Glutamatergic neuron (in vitro differentiated cells): ENCODE results near the gene SVOP. TPM values are rescaled to one million over a fixed set of nuclear protein-coding genes. Genes with fewer than 3 reads are reported as not detected.

Source experiments
- DNase-seq: peaks from one replicate; pipeline ENCODE4 v3.0.0; 2022
- H3K27ac Mint-ChIP-seq: one replicate; pipeline ENCODE4 v1.8.0; 2020; ENCODE audit warnings: mild to moderate bottlenecking, mixed read lengths, inconsistent platforms; ENCODE audit not compliant: unreplicated experiment
- H3K27me3 Mint-ChIP-seq: one replicate; pipeline ENCODE4 v1.8.0; 2020; ENCODE audit warnings: mild to moderate bottlenecking, moderate library complexity, mixed read lengths, inconsistent platforms; ENCODE audit not compliant: unreplicated experiment
- H3K36me3 Mint-ChIP-seq: one replicate; pipeline ENCODE4 v1.8.0; 2020; ENCODE audit warnings: mild to moderate bottlenecking, mixed read lengths, inconsistent platforms; ENCODE audit not compliant: unreplicated experiment
- H3K4me1 Mint-ChIP-seq: one replicate; pipeline ENCODE4 v1.8.0; 2020; ENCODE audit warnings: mild to moderate bottlenecking, low read depth, mixed read lengths, inconsistent platforms; ENCODE audit not compliant: unreplicated experiment
- H3K4me3 Mint-ChIP-seq: one replicate; pipeline ENCODE4 v1.8.0; 2020; ENCODE audit warnings: mild to moderate bottlenecking, mixed read lengths, inconsistent platforms; ENCODE audit not compliant: unreplicated experiment
- H3K9me3 Mint-ChIP-seq: one replicate; pipeline ENCODE4 v1.8.0; 2020; ENCODE audit warnings: mild to moderate bottlenecking, moderate library complexity, mixed read lengths, inconsistent platforms; ENCODE audit not compliant: unreplicated experiment
- total RNA-seq: library from RNA; stranded (reverse); fragmentation: NEBNext Ultra II Directional; extraction: Animal tissue kit (Norgen Biotek cat#: 25700); gene quantifications from one replicate; pipeline ENCODE4 v1.2.1, GENCODE V29; 2021; ENCODE audit not compliant: unreplicated experiment
- TF ChIP-seq, protein P1 (sequence below): fragments of 200-600 bp; sonication (generic); IDR thresholded peaks from one replicate; pipeline ENCODE4 v1.5.0; 2021; ENCODE audit not compliant: partially characterized antibody, unreplicated experiment

The SVOP gene
- total RNA-seq, 1 donor from 2014 or later: 79.3 TPM

DNA sequence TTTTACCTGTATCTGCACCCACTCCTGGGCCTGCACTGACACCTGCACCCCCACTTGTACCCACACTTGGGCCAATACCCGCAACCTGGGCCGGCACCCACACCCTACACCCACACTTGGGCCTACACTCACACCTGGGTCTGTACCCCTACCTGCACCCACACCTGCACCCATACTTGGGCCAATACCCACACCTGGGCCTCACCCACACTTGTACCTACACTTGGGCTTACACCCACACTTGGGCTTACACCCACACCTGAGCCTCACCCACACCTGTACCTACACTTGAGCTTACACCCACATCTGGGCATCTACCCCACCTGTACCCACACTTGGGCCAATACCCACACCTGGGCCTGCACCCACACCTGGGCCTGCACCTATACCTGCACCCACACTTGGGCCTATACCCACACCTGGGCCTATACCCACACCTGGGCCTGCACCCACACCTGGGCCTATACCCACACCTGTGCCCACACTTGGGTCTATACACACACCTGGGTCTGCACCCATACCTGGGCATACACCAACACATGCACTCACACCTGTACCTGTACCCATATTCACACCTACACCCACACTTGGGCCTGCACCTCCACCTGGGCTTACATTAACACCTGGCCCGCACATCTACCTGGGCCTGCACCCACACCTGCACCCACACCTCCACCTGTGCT, 101.8 kb downstream of the SVOP start:
- TF ChIP-seq, protein P1, sequence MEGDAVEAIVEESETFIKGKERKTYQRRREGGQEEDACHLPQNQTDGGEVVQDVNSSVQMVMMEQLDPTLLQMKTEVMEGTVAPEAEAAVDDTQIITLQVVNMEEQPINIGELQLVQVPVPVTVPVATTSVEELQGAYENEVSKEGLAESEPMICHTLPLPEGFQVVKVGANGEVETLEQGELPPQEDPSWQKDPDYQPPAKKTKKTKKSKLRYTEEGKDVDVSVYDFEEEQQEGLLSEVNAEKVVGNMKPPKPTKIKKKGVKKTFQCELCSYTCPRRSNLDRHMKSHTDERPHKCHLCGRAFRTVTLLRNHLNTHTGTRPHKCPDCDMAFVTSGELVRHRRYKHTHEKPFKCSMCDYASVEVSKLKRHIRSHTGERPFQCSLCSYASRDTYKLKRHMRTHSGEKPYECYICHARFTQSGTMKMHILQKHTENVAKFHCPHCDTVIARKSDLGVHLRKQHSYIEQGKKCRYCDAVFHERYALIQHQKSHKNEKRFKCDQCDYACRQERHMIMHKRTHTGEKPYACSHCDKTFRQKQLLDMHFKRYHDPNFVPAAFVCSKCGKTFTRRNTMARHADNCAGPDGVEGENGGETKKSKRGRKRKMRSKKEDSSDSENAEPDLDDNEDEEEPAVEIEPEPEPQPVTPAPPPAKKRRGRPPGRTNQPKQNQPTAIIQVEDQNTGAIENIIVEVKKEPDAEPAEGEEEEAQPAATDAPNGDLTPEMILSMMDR: no peak
- no peak for DNase-seq
- H3K4me3 Mint-ChIP-seq: no peak overlapping the region

GRCh38 chr12:108918206-108918605, 102.7 kb downstream of the SVOP start:
- peaks cover 5% of the 10 kb centered on the region for H3K27me3 Mint-ChIP-seq

More for the DNA sequence above, 101.8 kb downstream of the SVOP start:
- Mint-ChIP-seq H3K27ac (no peak overlapping the region), H3K9me3 (peaks cover 3% of the 10 kb centered on the region), H3K36me3 (peaks cover 28% of the 10 kb centered on the region), H3K4me1 (no peaks in the 10 kb centered on the region), H3K27me3 (peaks cover 6% of the 10 kb centered on the region)

DNA sequence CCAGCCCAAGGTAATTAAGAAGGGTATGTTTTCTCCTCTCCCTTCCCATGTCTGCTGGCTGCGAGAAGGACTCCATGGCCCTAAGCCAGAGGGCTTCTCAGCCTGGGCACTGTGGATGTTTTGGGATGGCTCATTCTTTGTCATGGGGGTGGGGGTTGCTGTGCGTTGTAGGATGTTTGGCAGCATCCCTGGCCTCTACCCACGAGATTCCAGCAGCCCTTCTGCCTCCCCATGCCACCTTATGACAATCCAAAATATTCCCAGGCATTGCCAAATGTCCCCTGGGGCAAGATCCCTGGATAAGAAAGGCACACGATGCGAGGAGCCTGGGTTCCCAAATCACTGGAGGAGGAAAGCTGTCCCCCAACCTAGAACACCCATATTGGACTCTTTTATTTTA, 104.5 kb downstream of the SVOP start:
- H3K27me3 Mint-ChIP-seq: peaks cover 6% of the 10 kb centered on the region
- H3K9me3 Mint-ChIP-seq: peaks cover 3% of the 10 kb centered on the region
- DNase-seq: no peak
- H3K4me3 Mint-ChIP-seq: no peak overlapping the region
- H3K36me3 Mint-ChIP-seq: peaks cover 19% of the 10 kb centered on the region
- TF ChIP-seq, protein P1: no peak
- H3K4me1 Mint-ChIP-seq: no peaks in the 10 kb centered on the region
- no peak overlapping the region for H3K27ac Mint-ChIP-seq

More at GRCh38 chr12:108918206-108918605, 102.7 kb downstream of the SVOP start:
- H3K27ac Mint-ChIP-seq: no peak overlapping the region
- TF ChIP-seq, protein P1: no peak
- H3K4me3 Mint-ChIP-seq: no peak overlapping the region
- no peaks in the 10 kb centered on the region for H3K4me1 Mint-ChIP-seq
- DNase-seq: no peak
- peaks cover 3% of the 10 kb centered on the region for H3K9me3 Mint-ChIP-seq
- H3K36me3 Mint-ChIP-seq: peaks cover 19% of the 10 kb centered on the region

GRCh38 chr12:108915632-108916133, 105.2 kb downstream of the SVOP start:
- Mint-ChIP-seq H3K4me3 (no peak overlapping the region), H3K27ac (no peak overlapping the region), H3K4me1 (no peaks in the 10 kb centered on the region), H3K36me3 (peaks cover 23% of the 10 kb centered on the region), H3K9me3 (peaks cover 3% of the 10 kb centered on the region), H3K27me3 (peaks cover 8% of the 10 kb centered on the region)
- no peak for DNase-seq
- TF ChIP-seq, protein P1: no peak

DNA sequence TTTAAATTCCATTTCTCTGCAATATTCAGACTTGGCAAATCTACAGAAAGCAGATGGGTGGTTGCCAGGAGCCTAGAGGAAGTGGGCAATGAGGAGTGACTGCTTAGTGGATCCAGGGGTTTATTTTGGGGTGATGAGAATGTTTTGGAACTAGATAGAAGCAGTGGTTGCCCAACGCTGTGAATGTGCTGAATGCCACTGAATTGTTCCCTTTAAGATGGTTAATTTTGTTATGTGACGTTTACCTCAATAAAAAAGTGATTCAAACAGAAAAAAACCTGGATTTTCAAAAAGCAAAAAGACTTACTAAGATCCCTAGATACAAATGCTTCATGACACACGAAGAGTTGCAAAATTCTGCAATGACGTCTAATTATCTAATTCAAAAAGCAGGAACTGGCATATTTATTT, 106.7 kb downstream of the SVOP start:
- TF ChIP-seq, protein P1: no peak
- H3K4me1 Mint-ChIP-seq: no peaks in the 10 kb centered on the region
- H3K9me3 Mint-ChIP-seq: no peaks in the 10 kb centered on the region
- no peak overlapping the region for H3K27ac Mint-ChIP-seq
- DNase-seq: no peak
- H3K36me3 Mint-ChIP-seq: peaks cover 15% of the 10 kb centered on the region
- H3K4me3 Mint-ChIP-seq: no peak overlapping the region
- H3K27me3 Mint-ChIP-seq: peaks cover 4% of the 10 kb centered on the region
